Fibroblast of villous mesenchyme (primary cell): Measurements from ENCODE around the gene SIMC1. TPM values are rescaled to one million over a fixed set of nuclear protein-coding genes. Genes with fewer than 3 reads are reported as not detected.
A peak's percentile ranks its signal among the peaks of the same experiment; 100 is the strongest.

ENCODE experiments used
- DNase-seq: peaks from one replicate; pipeline ENCODE4 v3.0.0-alpha.2; 2010; ENCODE audit warnings: low read depth
- H3K4me3 ChIP-seq: 2 replicates; pipeline ENCODE4 v1.5.1; 2011; ENCODE audit warnings: low read depth, mild to moderate bottlenecking, low read length
- CTCF ChIP-seq: IDR thresholded peaks from 2 replicates; pipeline ENCODE4 v1.5.1; 2012; ENCODE audit warnings: low read depth, mild to moderate bottlenecking, low read length; ENCODE audit not compliant: insufficient read depth
- total RNA-seq: library from RNA; depleted of rRNA; stranded (reverse); fragments of >200 nt; gene quantifications from 2 replicates; pipeline ENCODE4 v1.2.3, GENCODE V29; 2012

Gene SIMC1
- total RNA-seq, 1 donor, result 5.2 TPM

DNA sequence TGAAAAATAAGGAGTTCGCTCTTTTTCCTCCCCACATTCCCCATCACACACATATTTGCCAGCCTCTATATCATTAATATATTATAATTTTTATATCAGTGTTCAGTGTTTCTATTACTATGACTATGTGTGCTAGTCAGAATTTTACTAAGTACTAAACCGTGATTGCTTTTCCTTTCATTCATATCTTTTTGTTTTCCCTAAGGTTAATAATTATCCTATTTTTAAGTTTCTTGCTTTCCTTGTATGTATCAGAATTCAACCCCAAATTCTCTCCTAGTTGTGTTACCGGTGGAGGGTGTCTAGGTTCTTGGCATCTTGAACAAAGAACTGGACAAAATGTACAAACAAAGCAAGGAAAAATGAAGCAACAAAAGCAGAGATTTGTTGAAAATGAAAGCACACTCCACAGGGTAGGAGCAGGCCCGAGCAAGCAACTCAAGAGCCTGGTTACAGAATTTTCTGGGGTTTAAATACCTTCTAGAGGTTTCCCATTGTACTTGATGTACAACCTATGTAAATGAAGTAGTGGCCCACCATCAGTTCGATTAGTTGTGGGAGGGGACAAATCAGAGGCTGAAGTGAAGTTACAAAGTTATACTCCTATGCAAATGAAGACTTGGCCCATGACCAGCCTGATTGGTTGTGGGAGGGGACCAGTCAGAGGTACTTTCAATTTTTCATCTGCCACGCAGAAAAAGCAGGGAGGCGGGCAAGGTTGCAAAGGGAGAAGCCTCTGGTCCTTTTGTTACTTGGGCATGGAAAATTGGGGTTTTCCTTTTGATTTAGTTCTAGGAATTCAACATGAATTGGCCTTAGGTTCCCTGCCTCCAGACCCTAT is 79.5 kb downstream of the SIMC1 start:
- no peak overlapping the region for H3K4me3 ChIP-seq
- DNase-seq, result no peak
- TF ChIP-seq CTCF, result no peak

GRCh38 chr5:176319827-176320554 is 81.8 kb downstream of the SIMC1 start:
- DNase-seq, result no peak
- peak; percentile 26 for TF ChIP-seq CTCF
- H3K4me3 ChIP-seq, result no peak overlapping the region

GRCh38 chr5:176320577-176320976 is 82.4 kb downstream of the SIMC1 start:
- DNase-seq, result no peak
- H3K4me3 ChIP-seq, result no peak overlapping the region
- no peak for TF ChIP-seq CTCF

DNA sequence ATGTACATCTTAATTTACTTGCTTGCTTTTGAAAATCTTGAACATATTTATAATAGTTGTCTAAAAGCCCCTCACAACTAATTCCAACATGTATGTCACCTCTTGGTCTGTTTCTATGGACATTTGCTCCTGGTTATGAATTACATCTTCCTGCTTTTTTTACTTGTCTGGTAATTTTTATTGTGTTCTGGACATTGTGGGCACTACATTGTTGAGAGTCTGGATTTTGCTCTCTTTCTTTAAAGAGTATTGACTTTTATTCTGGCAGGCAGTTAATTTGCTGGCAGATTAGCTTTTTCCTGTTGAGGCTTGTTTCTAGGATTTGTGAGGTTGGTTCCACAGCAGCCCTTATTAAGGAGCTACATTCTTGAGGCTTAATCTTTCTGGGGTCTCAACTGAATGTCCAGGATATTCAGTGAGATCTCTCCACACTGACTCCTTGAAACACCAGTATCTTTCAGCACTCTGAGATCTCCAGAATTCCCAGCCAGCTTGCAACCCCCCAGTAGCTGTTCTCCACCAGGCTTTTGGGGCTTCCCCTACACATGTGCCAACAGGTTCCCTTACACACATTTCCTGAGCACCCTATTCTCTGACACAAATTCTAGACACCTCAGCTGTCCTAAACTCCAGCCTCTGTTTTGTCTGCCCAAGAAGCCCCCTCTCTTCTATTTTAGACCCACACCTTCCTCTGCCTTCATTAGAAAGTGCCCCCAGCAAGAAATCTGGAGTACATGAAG is 96.0 kb downstream of the SIMC1 start:
- TF ChIP-seq CTCF, result no peak
- DNase-seq, result no peak
- no peak overlapping the region for H3K4me3 ChIP-seq

DNA sequence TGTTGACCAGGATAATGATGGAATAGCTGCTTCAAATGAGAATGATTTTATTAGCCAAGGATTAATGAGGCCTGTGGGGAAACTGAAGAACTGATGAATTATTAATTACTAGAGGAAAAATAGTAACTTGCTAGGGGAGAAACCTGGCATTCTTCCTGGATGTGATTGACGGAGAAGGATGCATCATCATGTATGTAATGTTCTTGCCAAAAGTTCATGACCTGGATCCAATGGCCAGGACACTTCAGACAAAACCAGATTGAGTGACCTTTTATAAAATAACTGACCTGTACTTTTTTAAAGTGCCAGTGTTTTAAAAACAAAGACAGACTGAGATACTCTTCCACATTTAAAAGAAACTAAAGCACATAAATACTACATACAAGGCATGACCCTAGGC is 99.7 kb downstream of the SIMC1 start:
- no peak overlapping the region for H3K4me3 ChIP-seq
- peak; percentile 24 for DNase-seq
- no peak for TF ChIP-seq CTCF

DNA sequence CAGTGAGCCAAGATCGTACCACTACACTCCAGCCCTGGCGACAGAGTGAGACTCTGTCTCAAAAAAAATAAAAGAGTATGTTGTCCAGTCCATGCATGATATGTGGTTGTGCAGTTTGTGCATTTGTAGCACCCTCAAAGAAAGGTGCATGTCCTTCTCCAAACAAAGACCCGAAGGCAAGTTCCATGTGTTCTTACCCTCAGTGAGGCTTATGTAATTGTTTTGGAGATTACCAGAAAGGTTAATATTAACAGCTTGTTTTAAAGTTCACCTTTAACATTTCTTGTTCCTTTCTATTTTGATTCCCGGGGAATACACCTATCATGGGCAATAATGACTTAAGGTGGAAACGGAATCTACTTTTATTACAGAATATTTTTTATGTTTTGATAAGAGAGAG is 101.1 kb downstream of the SIMC1 start:
- no peak for TF ChIP-seq CTCF
- no peak overlapping the region for H3K4me3 ChIP-seq
- DNase-seq, result no peak
